NCI-H345 treated with DMSO at 0.1 percent for 48 hours (cell line): ENCODE results near the gene MAPK8IP3.
"Not testable (repeated sequence)": the region's sequence is repeated elsewhere in the genome, so short reads cannot be mapped to it uniquely, and the experiment has no call there.

Experiments used
- DNase-seq: peaks from one replicate; lab custom pipeline; 2025; ENCODE audit not compliant: unreplicated experiment; lab: John Stamatoyannopoulos, UW

Gene MAPK8IP3

DNA sequence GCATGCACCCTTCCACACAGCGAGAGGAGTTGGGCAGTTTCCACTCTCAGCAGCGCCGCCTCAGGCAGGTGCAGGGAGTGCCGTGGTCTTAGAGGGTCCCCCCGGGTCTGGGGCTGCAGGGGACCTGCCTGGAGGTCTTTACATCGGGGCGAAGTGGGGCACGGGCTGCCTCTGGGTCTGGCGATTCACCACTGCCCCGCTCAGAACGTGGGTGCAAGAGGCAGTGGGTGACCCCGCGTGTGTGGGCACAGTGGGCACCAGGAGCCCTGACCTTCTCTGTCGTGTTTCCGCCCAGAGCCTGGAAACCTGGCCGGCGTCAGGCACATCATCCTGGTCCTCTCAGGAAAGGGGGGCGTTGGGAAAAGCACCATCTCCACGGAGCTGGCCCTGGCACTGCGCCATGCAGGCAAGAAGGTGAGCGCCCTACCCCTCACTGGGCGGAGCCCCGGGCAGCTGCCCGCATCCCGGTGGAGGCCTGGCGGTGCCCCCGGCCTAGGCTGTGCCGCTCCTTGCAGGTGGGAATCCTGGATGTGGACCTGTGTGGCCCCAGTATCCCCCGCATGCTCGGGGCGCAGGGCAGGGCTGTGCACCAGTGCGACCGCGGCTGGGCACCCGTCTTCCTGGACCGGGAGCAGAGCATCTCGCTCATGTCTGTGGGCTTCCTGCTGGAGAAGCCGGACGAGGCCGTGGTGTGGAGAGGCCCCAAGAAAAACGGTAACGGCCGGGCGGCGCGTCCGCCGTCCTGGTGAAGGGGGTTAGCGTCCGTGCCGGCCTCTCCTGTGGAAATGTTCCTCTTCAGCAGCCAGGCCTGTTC is 80.5 kb downstream of the MAPK8IP3 start:
- no peak for DNase-seq

DNA sequence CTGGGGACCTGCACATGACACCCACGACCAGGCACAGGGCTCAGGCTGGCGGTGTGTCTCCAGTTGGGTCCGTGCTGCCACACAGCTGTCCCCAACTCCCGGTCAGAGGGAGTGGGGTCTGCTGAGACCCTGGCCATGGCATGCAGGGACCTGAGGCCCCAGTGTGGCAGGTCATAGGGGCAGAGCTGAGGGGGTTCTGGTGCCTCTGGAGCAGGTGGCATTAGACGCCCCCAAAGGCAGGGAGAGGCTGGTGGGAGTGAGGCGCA is 81.0 kb downstream of the MAPK8IP3 start:
- DNase-seq = no peak

DNA sequence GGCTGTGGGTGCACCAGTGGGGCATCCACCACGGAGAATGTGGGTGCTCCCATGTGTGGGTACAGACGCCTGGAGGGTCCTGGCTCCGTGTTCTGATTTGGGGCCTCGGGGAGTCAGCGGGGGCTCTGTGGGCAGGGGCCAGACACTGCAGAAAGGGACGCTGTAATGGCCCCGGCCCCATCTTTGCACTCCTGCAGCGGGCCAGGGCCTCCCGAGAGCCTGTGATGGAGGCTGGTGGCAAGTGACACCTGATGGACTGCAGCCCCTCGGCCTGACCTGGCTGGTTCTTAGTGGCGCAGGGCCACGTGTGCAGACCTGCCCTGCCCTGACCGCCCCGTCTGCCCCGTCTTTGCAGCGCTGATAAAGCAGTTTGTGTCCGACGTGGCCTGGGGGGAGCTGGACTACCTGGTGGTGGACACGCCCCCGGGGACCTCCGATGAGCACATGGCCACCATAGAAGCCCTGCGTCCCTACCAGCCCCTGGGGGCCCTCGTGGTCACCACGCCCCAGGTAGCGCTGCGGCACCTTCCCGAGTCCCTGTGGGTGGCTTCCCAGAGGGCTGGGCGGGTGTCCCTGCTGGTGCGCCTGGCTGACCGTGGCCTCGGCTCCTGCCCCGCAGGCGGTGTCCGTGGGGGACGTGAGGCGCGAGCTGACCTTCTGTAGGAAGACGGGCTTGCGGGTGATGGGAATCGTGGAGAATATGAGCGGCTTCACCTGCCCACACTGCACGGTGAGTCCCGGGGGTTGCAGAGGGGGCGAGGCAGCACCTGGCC is 81.5 kb downstream of the MAPK8IP3 start:
- DNase-seq = no peak

DNA sequence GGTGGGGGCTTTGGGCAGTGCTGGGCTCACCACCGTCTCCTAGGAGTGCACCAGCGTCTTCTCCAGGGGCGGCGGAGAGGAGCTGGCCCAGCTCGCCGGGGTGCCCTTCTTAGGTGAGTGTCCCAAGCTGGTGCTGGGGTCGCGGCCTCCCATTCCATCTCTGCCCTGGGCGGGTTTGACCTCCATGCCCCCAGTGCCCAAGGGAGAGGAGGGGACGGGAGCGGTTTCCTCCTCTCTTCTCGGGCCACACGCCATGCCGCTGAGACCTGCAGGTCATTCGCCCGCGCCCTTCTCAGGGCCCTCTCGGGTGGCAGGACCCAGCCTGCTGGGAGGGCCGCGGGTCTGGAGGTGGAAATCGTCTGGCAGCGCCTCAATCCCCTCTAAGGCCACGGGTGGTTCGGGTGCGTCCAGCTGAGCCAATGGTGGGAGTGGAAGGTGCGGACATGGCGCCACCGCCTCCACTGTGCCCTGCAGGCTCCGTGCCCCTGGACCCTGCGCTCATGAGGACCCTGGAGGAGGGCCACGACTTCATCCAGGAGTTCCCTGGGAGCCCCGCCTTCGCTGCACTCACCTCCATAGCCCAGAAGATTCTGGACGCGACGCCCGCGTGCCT is 82.2 kb downstream of the MAPK8IP3 start:
- DNase-seq = no peak

DNA sequence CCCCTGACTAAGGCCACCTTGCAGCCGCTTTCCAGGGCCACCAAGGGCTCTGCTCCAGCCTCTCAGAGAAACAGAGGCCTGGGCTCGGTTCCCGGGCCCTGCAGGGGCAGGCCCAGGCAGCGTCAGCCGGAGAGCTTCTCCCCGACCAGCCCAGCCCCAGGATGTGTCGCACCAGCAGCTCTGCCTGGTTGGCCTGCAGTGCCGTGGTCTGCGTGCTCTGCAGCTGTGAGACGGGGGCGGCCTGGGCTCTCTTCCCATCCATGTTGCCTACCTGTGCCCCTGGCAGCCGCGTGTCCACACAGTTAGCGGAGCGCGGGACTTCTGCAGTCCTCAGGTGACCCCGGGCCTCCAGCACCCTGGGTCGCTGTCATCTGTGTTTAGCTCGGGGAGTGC is 82.7 kb downstream of the MAPK8IP3 start:
- no peak for DNase-seq

DNA sequence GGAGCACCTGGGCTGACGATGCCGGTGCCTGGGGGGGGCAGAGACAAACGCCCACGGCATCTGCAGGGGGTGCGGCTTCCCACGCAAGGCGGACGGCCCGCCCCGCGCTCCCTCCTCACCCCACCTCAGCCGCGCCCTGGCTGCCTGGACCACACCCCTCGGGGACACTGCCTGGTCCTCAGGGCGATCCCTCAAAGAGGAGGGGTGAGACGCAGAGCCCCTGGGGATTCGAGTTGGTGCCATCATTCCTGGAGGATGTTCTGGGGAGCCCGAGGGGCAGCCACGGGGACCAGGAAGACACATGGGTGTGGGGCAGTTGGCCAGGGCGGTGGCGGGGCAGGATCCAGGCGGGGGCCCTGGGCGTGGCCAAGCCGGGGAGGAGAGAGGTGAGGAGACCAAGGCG is 83.6 kb downstream of the MAPK8IP3 start:
- DNase-seq = no peak

DNA sequence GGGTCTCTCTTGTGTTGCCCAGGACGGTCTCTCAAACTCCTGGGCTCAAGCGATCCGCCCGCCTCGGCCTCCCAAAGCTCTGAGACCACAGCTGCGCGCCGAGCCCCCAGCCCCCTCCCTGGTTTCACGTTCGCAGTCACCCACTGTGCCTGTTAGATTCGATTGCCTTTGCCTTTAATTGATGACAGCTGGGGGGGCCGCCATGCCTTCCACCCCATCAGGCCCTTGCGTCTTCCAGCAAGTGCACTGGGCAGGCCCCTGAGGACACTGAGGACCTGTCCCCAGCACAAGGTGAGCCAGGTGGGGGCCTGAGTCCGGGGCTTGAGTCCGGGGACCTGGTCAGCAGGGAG is 84.2 kb downstream of the MAPK8IP3 start:
- no peak for DNase-seq

DNA sequence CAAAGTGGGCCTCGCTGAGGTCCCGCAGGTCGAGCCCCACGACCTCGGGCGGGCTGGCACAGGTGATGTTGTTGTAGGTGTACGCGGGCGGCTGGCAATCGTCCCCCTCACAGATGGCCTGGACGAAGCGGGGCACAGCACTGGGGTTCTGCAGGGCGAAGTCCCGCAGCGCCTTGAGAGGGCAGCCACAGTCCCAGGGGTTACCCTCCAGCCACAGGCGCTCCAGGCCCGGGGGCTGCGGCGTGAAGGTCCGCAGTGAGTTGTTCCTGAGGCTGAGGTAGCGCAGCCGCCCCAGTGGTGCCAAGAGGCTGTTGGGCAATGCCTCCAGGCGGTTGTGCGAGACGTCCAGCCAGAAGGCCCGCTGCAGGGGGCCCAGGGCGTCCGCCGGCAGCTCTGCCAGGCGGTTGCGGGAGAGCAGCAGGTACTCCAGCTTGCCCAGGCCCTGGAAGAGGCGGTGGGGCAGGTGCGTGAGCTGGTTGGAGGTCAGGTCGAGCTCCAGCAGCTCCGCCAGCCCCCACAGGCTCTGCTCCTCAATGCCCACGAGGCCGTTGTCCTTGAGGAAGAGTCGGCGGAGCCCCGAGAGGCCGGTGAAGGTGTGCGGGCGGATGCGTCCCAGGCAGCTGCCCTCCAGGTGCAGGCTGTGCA is 84.7 kb downstream of the MAPK8IP3 start:
- DNase-seq = no peak

DNA sequence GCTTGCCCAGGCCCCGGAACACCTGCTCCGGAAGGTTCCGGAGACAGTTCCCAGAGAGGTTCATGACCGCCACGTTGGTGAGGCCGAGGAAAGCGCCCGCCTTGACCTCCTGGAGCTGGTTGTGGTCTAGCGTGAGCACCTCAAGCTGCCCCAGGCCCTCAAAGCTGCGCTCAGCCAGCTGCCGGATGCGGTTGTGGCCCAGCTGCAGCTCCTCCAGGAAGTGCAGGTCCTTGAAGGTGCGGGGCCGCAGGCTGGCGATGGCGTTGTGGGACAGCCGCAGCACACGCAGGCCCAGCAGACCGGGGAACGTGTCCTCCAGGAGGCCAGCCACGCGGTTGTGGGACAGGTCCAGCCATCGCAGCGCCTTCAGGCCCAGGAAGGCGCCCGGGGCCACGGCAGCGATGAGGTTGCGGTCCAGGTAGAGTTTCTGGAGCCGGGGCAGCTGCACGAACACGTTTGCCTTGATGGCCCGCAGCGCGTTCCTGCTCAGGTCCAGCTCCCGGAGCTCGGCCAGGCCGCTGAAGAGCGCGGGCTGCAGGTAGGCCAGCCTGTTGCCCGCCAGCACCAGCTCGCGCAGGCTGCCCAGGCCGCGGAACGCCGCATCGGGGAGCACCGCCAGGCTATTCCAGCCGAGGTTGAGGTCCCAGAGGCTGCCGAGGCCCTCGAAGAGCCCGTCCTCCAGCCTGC is 85.4 kb downstream of the MAPK8IP3 start:
- no peak for DNase-seq

DNA sequence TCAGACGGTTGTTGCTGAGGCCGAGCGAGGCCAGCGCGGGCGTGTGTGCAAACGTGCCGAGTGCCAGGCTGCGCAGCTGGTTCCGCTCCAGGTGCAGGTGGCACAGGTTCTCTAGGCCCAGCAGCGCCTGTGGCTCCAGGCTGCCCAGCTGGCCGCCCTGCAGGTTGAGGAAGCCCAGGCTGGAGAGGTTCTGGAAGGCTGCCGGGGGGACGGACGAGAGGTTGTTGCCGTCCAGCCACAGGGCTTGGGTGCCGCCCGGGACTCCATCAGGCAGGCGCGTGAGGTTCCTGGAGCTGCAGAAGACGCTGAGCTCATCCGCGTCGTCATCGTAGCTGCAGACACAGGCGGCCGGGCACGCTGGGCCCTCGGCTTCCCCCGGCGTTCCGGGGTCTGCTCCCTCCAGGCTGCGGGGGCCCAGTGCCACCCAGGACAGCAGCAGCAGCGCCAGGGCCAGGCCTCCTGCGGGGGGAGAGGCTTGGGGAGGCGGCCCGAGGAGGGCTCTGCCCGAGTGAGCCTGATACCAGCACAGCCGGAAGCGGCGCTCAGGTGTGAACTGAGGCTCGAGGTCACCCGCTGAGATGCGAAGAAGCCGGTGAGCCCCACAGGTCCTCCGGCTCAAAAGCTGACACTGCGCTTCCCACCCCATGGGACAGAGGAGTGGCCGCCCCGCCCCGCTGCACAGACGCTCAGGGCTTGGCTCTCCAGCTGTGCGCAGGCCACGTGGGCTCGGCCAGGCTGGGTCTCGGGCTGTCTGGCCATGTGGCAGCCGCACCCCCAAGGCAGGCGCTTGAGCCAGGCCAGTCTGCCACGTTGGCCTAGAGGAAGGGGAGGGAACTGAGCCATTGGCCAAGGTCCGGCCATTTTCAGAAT is 86.2 kb downstream of the MAPK8IP3 start:
- DNase-seq = no peak

DNA sequence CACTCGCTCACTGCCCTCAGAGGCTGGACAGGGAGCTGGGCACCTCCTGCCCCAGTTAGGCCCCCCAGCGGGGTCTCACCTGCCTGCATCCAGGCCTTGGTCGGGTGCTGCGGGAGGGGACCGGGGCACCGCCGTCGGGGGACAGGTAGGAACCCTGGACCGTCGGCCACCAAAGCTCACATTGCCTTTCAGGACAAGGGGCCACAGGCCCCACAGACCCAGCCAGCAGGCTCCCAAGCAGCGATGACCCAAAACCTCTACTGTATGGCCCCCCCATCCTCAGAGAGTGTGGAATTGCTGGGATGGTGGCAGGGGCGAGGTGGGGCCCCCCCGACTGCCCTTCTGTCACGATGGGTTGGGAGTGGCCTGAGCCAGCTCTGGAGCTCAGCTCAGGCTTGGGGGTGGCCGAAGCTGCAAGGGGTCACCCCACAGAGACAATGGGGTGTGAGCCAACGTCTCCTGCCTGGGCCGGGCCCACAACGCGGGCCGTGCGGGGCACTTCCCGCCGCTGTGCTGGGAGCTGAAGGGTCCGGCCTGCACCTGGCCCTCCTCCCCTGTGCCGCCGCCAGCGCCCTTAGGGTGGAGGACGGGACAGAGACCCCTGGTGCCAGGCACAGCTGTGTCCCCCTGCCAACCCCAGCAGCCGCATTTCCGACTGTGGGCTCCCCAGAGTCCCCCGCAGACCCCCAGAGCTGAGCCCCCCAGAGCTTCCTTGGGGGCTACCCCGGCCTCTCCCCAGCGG is 87.0 kb downstream of the MAPK8IP3 start:
- no peak for DNase-seq

DNA sequence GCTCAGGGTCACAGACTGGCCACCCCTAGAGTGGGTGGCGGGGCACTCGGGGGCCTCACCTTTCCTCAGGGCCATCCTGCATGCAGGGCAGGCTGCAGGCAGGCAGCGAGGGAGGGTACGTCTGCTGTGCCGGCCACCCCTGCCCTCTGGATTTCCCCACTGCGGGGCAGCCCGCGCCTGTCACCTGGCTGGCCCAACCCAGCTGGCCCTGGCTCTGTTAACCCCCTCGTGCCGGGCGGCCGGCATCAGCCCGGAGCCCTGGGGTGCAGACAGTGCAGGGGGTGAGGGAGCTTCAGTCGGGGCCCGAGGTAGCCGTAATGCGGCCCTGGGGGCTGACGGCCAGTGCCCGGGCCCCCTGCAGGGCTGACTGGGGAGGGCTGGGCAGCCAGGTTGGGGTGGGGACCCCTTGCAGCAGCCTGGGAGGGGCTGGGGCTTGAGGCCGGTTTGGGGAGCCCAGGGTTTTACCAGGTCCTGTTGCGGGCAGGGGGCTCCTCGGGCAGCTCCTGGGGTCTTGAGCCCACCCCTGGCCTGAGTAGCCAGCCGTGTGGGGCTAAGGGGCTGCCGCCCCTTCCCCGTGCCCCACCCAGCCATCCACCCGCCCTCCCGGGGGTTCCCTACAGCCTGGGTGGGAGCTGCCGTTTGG is 87.7 kb downstream of the MAPK8IP3 start, which contains the start of gene IGFALS:
IGFALS (minus strand) TSS at position 128 of the 643 bp plus-strand sequence; CDS start at position 75, 53 bp downstream.
- no peak for DNase-seq

DNA sequence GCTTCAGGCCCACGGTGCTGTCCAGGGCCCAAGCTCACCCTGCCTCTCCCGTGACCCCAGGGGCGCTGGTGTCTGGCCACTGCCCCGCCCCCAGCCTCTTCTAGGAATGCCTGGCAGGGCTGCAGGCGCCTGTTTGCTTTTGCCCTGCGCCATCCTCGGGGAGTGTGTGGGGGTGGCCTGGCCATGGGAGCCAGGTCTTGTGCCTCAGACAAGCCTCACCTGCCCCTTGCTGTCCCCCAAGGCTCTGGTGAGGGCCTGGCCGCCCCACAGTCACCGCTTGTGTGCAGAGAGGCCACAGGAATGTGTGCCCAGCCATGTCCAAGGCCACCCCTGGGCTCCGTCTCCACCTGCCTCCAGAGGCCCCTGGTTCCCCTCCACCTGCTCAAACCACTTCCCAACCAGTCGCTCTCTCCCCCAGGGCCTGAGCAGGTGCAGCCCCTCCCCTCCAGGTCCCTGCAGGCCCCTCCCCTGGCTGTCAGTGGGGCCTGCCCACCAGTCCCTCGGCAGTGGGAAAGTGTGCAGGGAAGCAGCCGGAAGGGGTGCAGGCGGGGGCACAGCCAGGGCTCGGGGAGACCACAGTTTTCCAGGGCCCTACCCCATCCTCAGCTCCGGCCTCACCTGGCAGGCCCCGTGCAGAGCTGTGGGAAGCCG is 88.4 kb downstream of the MAPK8IP3 start:
- peak; percentile 12 for DNase-seq

DNA sequence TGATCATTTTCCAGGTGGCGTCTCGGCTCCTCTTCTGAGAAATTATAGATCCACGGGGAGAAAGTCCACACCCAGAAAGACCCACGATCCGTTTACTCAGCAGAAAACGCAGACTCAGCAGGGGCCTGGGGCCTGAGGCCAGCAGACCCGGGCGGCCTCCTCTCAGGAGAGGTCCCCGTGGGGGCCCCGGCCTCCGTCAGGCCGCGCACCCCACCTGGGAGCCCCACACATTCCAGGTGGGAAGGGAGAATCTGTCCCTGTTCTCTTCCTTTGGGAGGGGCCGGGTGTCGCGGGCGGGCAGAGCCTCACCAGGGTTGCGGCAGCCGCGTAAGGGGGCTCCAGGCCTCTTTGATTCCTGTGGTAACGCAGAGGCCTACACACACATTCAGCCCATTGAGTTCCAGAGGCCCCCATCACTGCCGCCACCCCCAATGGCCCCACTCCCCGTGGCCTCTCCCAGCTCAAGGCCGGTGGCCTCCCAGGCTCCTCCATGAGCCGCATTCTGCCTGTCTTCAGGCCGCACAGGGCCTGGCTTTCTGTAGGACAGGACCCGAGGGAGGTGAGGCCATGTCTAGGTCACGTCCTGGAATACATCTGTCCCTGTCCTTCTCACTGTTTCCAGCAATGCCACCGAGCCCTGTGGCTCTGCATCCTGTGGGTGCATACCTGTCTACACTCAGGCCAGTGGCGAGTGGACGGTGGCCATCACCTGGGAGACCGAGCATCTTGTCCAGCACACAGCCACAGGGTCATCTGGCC is 89.1 kb downstream of the MAPK8IP3 start:
- DNase-seq = no peak

DNA sequence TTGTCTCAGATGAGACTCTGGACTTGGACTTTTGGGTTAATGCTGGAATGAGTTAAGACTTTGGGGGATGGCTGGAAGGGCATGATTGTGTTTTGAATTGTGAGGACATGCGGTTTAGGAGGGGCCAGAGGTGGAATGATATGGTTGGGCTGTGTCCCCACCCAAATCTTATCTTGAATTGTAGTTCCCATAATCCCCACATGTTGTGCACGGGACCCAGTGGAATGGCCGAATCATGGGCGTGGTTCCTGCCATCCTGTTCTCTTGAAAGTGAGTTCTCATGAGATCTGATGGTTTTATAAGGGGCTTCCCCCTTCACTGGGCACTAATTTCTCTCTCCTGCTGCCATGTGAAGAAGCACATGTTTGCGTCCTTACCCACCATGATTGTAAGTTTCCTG is 93.3 kb downstream of the MAPK8IP3 start:
- not testable (repeated sequence) for DNase-seq

DNA sequence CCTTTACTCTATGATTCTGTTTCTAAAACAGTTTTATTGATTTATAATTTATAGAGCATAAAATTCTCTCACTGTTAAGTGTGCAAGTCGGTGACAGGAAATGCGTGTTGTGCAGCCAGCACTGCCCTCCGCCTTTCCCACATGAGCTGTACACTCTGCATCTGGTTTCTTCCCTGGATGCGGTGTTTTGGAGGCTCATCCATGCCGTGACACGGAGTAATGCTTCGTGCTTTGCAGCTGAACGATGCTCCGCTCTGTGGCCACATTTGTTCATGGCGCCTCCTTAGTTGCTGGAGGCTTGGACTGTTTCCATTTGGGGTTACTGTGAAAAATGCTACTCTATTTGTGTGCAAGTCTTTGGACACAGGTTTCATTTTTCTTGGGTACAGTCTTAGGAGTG is 94.7 kb downstream of the MAPK8IP3 start:
- no peak for DNase-seq

DNA sequence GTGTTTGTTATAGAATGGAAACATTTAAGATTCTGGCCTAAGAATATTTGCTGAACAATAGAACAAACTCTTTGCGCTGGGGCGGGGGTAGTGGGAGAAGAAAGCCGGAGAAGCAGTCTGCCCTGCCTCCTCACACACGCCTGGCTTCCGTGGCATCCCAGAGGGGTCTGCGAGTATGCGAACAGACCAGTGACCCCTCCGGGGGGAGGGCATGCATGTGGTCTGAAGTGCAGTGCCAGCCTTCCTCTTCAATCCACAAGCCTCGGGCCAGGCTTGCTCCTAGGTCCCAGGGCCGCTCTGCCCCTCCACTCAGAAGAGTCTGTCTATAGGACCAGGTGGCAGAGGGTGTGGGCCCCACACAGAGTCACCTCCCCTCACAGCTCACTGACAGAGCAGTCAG is 101.6 kb downstream of the MAPK8IP3 start:
- no peak for DNase-seq

DNA sequence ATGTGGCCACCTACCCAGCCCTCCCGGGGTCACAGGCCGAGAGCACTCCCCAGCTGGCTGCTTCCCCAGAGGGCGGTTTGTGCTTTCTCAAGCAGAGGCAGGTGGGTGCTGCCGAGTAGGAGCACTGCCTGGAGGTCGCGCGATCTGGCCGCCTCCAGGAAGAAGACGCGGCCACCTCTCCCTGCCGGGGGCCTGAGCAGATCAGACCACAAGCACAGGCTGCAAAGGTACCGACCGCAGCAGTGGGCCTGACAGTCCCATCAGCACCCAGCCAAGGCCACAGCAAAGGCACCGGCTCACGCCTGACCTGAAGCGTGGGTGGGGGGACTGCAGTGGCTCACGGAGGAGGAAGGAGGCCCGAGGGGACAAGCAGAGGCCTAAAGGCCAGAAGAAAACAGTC is 102.7 kb downstream of the MAPK8IP3 start:
- DNase-seq = no peak
